Measurements from ENCODE around the gene RNF214. TPM values are rescaled to one million over a fixed set of nuclear protein-coding genes. Genes with fewer than 3 reads are reported as not detected.
"Not testable (repeated sequence)": the region's sequence is repeated elsewhere in the genome, so short reads cannot be mapped to it uniquely, and the experiment has no call there.

RNF214 gene
- total RNA-seq (11.3 and 13.4 TPM in 2 replicates), polyA plus RNA-seq (12.1 and 12.9 TPM in 2 replicates), polyA minus RNA-seq (ENCODE audit: low replicate concordance) (56.7 and 83.1 TPM in 2 replicates)
- 10.2 and 10.3 TPM in 2 replicates for polyA plus RNA-seq (2012)

DNA sequence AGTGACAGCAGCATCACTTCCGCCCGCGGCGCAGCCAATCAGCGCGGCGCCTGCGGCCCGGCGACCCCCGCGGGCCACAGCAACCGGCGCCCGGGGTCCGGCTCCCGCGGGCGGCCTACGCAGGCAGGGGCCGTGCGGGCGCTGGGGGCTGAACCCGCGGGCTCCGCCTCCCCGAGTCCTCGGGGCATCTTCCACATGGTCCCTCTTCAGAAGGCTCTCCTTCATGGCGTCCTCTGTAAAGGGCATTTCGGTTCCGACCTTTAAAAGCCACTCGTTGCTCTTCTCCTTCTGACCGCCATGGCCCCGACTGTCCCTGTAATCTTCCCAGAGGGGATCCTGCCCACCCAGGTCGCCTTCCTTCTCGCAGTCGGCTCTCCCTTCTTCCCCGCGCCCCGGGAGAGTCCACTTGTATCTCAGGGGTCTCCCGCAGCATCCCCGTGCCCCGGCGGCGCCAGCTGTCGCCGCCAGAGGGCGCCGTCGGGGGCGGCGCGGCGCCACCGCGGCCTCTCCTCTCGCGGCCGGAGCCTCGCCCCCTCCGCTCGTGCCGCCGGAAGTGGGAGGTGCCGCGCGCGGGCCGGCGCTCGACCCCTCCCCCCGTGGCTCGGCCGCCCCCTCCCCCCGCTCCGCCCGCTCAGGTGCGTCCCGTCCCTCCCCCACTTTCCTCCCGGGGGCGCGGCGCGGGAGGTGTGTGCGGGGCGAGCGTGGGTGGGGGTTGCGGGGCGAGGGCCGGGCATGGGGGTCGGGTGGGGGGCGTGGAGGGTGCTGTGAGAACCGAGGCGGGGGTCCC lies at the start of gene RNF214:
Gene RNF214 (plus strand): TSS at position 580 of the 787 bp plus-strand sequence. CDS start 1,602 bp downstream, outside the sequence.
- Histone ChIP-seq H4K20me1 (ENCODE audit: control insufficient read depth, extremely low read depth, insufficient read depth, low read length) (no peaks in the 10 kb centered on the region), H3K4me1 (ENCODE audit: control insufficient read depth, extremely low read depth, insufficient read depth, low read length) (peaks cover 2% of the 10 kb centered on the region), H2AFZ (ENCODE audit: low read length) (peak within 1 kb of the TSS; percentile 88), H3K4me2 (ENCODE audit: extremely low read depth, insufficient read depth, low read length) (peak within 1 kb of the TSS; percentile 97), H3K4me3 (replicated peaks in 1 of 4; ENCODE audit: control extremely low read depth in 1 of 4, insufficient read depth in 1 of 4, low read depth in 3 of 4, low read length in 4 of 4) (peak within 1 kb of the TSS; percentile 89 to 99 (median 94)), H3K79me2 (ENCODE audit: control insufficient read depth, insufficient read depth, low read length) (peaks cover 35% of the 10 kb centered on the region), H3K9me3 (ENCODE audit: control insufficient read depth, insufficient read depth, low read depth, low read length) (no peaks in the 10 kb centered on the region), H3K9ac (ENCODE audit: insufficient read depth, low read length) (peak within 1 kb of the TSS; percentile 86), H3K36me3 (ENCODE audit: control insufficient read depth, insufficient read depth, low read length) (peaks cover 14% of the 10 kb centered on the region), H3K27me3 (ENCODE audit: control insufficient read depth, insufficient read depth, low read length) (no peaks in the 10 kb centered on the region), H3K27ac (ENCODE audit: insufficient read depth, low read length) (peak within 1 kb of the TSS; percentile 92)
- peak; percentile 64 for DNase-seq (ENCODE audit: low read depth in 2 of 2)
- TF ChIP-seq, protein P1, sequence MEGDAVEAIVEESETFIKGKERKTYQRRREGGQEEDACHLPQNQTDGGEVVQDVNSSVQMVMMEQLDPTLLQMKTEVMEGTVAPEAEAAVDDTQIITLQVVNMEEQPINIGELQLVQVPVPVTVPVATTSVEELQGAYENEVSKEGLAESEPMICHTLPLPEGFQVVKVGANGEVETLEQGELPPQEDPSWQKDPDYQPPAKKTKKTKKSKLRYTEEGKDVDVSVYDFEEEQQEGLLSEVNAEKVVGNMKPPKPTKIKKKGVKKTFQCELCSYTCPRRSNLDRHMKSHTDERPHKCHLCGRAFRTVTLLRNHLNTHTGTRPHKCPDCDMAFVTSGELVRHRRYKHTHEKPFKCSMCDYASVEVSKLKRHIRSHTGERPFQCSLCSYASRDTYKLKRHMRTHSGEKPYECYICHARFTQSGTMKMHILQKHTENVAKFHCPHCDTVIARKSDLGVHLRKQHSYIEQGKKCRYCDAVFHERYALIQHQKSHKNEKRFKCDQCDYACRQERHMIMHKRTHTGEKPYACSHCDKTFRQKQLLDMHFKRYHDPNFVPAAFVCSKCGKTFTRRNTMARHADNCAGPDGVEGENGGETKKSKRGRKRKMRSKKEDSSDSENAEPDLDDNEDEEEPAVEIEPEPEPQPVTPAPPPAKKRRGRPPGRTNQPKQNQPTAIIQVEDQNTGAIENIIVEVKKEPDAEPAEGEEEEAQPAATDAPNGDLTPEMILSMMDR (conservative IDR thresholded peaks at IDR 0.05 in 1 of 2, IDR thresholded peaks at IDR 0.05 in 1 of 2; ENCODE audit: low read depth in 1 of 2, low read length in 2 of 2) = peak; percentile 42 to 70
- no peak for TF ChIP-seq EZH2 (IDR thresholded peaks at IDR 0.05; ENCODE audit: low read length, missing control alignments)

DNA sequence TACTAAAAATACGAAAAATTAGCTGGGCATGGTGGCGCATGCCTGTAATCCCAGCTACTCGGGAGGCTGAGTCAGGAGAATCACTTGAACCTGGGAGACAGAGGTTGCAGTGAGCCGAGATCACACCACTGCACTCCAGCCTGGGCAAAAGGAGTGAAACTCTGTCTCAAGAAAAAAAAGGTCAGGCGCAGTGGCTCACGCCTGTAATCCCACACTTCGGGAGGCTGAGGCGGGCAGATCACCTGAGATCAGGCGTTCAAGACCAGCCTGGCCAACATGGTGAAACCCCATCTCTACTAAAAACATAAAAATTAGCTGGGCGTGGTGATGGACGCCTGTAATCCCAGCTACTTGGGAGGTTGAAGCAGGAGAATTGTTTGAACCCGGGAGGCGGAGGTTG lies 49.3 kb upstream of the RNF214 start:
- not testable (repeated sequence) for H3K4me2 ChIP-seq (ENCODE audit: extremely low read depth, insufficient read depth, low read length); H3K36me3 ChIP-seq (ENCODE audit: control insufficient read depth, insufficient read depth, low read length); H3K9ac ChIP-seq (ENCODE audit: insufficient read depth, low read length); H3K4me3 ChIP-seq (replicated peaks in 1 of 4; ENCODE audit: control extremely low read depth in 1 of 4, insufficient read depth in 1 of 4, low read depth in 3 of 4, low read length in 4 of 4); H3K9me3 ChIP-seq (ENCODE audit: control insufficient read depth, insufficient read depth, low read depth, low read length); H3K79me2 ChIP-seq (ENCODE audit: control insufficient read depth, insufficient read depth, low read length); H2AFZ ChIP-seq (ENCODE audit: low read length); H3K27me3 ChIP-seq (ENCODE audit: control insufficient read depth, insufficient read depth, low read length); H4K20me1 ChIP-seq (ENCODE audit: control insufficient read depth, extremely low read depth, insufficient read depth, low read length); DNase-seq (ENCODE audit: low read depth in 2 of 2); H3K4me1 ChIP-seq (ENCODE audit: control insufficient read depth, extremely low read depth, insufficient read depth, low read length); H3K27ac ChIP-seq (ENCODE audit: insufficient read depth, low read length)

DNA sequence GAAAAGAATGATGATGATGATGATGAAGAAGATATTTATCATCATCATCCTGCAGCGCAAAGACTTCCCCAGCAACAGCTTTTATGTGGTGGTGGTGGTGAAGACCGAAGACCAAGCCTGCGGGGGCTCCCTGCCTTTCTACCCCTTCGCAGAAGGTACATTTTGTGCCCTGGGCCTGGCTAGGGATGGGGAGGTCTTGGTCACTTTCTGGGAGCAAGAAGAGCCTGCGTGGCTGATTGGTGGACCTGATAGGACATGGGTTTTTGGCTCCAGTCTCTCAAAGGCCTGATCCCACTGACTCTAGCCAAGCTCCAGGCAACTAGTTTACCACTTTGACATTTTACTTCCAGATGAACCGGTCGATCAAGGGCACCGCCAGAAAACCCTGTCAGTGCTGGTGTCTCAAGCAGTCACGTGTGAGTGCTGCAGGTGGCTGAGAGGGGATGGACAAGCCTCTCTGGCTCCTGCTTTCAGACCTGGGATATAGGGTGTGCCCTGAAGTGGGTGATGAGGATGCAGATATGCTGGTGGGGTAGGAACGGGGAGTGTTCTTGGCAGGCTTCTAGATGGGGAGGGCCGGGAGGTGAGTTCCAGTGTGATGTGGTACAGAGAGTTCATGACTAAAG lies 48.6 kb upstream of the RNF214 start:
- no peak overlapping the region for H3K27ac ChIP-seq (ENCODE audit: insufficient read depth, low read length)
- H3K79me2 ChIP-seq (ENCODE audit: control insufficient read depth, insufficient read depth, low read length) = no peaks in the 10 kb centered on the region
- peaks cover 8% of the 10 kb centered on the region for H3K36me3 ChIP-seq (ENCODE audit: control insufficient read depth, insufficient read depth, low read length)
- H3K4me1 ChIP-seq (ENCODE audit: control insufficient read depth, extremely low read depth, insufficient read depth, low read length) = peaks cover 4% of the 10 kb centered on the region
- no peak for DNase-seq (ENCODE audit: low read depth in 2 of 2)
- TF ChIP-seq, protein P1 (conservative IDR thresholded peaks at IDR 0.05 in 1 of 2, IDR thresholded peaks at IDR 0.05 in 1 of 2; ENCODE audit: low read depth in 1 of 2, low read length in 2 of 2) = no peak
- no peak for TF ChIP-seq EZH2 (IDR thresholded peaks at IDR 0.05; ENCODE audit: low read length, missing control alignments)
- H4K20me1 ChIP-seq (ENCODE audit: control insufficient read depth, extremely low read depth, insufficient read depth, low read length) = no peaks in the 10 kb centered on the region
- H3K27me3 ChIP-seq (ENCODE audit: control insufficient read depth, insufficient read depth, low read length) = no peaks in the 10 kb centered on the region
- no peak overlapping the region for H2AFZ ChIP-seq (ENCODE audit: low read length)
- H3K9me3 ChIP-seq (ENCODE audit: control insufficient read depth, insufficient read depth, low read depth, low read length) = no peaks in the 10 kb centered on the region
- H3K9ac ChIP-seq (ENCODE audit: insufficient read depth, low read length) = no peak overlapping the region
- H3K4me3 ChIP-seq (replicated peaks in 1 of 4; ENCODE audit: control extremely low read depth in 1 of 4, insufficient read depth in 1 of 4, low read depth in 3 of 4, low read length in 4 of 4) = no peak overlapping the region
- H3K4me2 ChIP-seq (ENCODE audit: extremely low read depth, insufficient read depth, low read length) = no peak overlapping the region
